Chondrocyte (in vitro differentiated cells): ENCODE measurements around the gene NMU. TPM values are rescaled to one million over a fixed set of nuclear protein-coding genes. Genes with fewer than 3 reads are reported as not detected.

Experiments
- DNase-seq: peaks from one replicate; pipeline ENCODE4 v3.0.0; 2021; ENCODE audit warnings: mixed read lengths, low spot score
- H3K27ac Mint-ChIP-seq: one replicate; pipeline ENCODE4 v1.8.0; 2021; ENCODE audit warnings: mild to moderate bottlenecking, moderate library complexity, mixed read lengths; ENCODE audit not compliant: unreplicated experiment
- H3K27me3 Mint-ChIP-seq: 2 replicates; pipeline ENCODE4 v1.8.0; 2021; ENCODE audit warnings: low read depth, mixed read lengths
- H3K36me3 Mint-ChIP-seq: 2 replicates; pipeline ENCODE4 v1.8.0; 2021; ENCODE audit warnings: low read depth, mixed read lengths
- H3K4me1 Mint-ChIP-seq: 2 replicates; pipeline ENCODE4 v1.8.0; 2021; ENCODE audit warnings: low read depth, mild to moderate bottlenecking, mixed read lengths
- H3K4me3 Mint-ChIP-seq: one replicate; pipeline ENCODE4 v1.8.0; 2021; ENCODE audit warnings: mild to moderate bottlenecking, moderate library complexity, mixed read lengths; ENCODE audit not compliant: unreplicated experiment
- H3K9me3 Mint-ChIP-seq: 2 replicates; pipeline ENCODE4 v1.8.0; 2021; ENCODE audit warnings: low read depth, mixed read lengths
- CTCF ChIP-seq: fragments of 200-600 bp; sonication (generic); IDR thresholded peaks from 2 replicates; pipeline ENCODE4 v1.5.0; 2021; ENCODE audit warnings: antibody characterized with exemption, mild to moderate bottlenecking, moderate library complexity
- total RNA-seq: library from RNA; stranded (reverse); gene quantifications from 3 replicates; pipeline ENCODE4 v1.2.1, GENCODE V29; 2021

NMU gene
- total RNA-seq, 1 donor from 2014 or later: 0.80 TPM

GRCh38 chr4:55666535-55666934, 30.4 kb upstream of the NMU start:
- Mint-ChIP-seq H3K27ac (no peak overlapping the region), H3K4me3 (no peak overlapping the region), H3K4me1 (no peaks in the 10 kb centered on the region), H3K27me3 (peaks cover 37% of the 10 kb centered on the region), H3K36me3 (no peaks in the 10 kb centered on the region), H3K9me3 (no peaks in the 10 kb centered on the region)
- no peak for DNase-seq
- no peak for TF ChIP-seq CTCF

GRCh38 chr4:55663145-55663544, 27.0 kb upstream of the NMU start:
- no peak for DNase-seq
- H3K4me3 Mint-ChIP-seq: no peak overlapping the region
- no peak for TF ChIP-seq CTCF
- no peaks in the 10 kb centered on the region for H3K4me1 Mint-ChIP-seq
- peaks cover 40% of the 10 kb centered on the region for H3K27me3 Mint-ChIP-seq
- H3K36me3 Mint-ChIP-seq: no peaks in the 10 kb centered on the region
- H3K27ac Mint-ChIP-seq: no peak overlapping the region
- H3K9me3 Mint-ChIP-seq: no peaks in the 10 kb centered on the region

GRCh38 chr4:55661398-55662056, 25.4 kb upstream of the NMU start:
- no peak for DNase-seq
- TF ChIP-seq CTCF: no peak
- Mint-ChIP-seq H3K27me3 (peaks cover 32% of the 10 kb centered on the region), H3K9me3 (no peaks in the 10 kb centered on the region), H3K27ac (no peak overlapping the region), H3K4me3 (no peak overlapping the region), H3K4me1 (no peaks in the 10 kb centered on the region), H3K36me3 (no peaks in the 10 kb centered on the region)

- Mint-ChIP-seq H3K4me1 (no peaks in the 10 kb centered on the region), H3K27me3 (peaks cover 13% of the 10 kb centered on the region), H3K27ac (no peak overlapping the region), H3K4me3 (no peak overlapping the region), H3K36me3 (no peaks in the 10 kb centered on the region), H3K9me3 (no peaks in the 10 kb centered on the region)
- no peak for DNase-seq
- TF ChIP-seq CTCF: no peak
Observed at GRCh38 chr4:55658657-55659056, 22.6 kb upstream of the NMU start.

- Mint-ChIP-seq H3K4me3 (no peak overlapping the region), H3K27ac (no peak overlapping the region), H3K4me1 (no peaks in the 10 kb centered on the region), H3K9me3 (no peaks in the 10 kb centered on the region), H3K27me3 (peaks cover 3% of the 10 kb centered on the region), H3K36me3 (no peaks in the 10 kb centered on the region)
- no peak for DNase-seq
- no peak for TF ChIP-seq CTCF
Observed at GRCh38 chr4:55654131-55654530, 18.0 kb upstream of the NMU start.
